Measurements from ENCODE around the gene EPPIN.

DNA sequence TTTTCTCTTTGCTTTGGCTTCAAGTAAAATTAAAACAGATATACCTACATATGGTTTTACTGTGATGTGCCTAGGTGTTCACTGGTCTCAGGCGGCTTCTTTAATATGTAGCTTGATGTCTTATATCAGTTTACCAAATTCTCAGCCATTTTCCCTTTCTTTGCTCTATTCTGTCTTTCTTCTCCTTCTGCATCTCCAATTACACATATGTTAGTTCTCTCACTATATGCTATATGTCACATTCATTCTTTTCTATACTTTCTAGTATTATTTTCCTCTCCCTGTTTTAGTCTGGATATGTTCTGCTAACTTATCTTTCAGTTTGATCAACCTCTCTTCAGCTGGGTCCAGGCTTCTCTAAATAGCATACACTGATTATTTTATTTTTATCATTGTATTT is 46.3 kb upstream of the EPPIN start:
- TF ChIP-seq, protein P1, sequence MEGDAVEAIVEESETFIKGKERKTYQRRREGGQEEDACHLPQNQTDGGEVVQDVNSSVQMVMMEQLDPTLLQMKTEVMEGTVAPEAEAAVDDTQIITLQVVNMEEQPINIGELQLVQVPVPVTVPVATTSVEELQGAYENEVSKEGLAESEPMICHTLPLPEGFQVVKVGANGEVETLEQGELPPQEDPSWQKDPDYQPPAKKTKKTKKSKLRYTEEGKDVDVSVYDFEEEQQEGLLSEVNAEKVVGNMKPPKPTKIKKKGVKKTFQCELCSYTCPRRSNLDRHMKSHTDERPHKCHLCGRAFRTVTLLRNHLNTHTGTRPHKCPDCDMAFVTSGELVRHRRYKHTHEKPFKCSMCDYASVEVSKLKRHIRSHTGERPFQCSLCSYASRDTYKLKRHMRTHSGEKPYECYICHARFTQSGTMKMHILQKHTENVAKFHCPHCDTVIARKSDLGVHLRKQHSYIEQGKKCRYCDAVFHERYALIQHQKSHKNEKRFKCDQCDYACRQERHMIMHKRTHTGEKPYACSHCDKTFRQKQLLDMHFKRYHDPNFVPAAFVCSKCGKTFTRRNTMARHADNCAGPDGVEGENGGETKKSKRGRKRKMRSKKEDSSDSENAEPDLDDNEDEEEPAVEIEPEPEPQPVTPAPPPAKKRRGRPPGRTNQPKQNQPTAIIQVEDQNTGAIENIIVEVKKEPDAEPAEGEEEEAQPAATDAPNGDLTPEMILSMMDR (IDR thresholded peaks at IDR 0.05), result no peak
- TF ChIP-seq POLR2A (IDR thresholded peaks at IDR 0.05), result no peak

Measured in lower leg skin (tissue), 3 donors.